Mesenchymal stem cell (in vitro differentiated cells and primary cell): Measurements from ENCODE around the gene GNL1.

ENCODE experiments used
- DNase-seq: peaks from one replicate; pipeline ENCODE4 v3.0.0-alpha.2; 2013
- H2AFZ ChIP-seq: one replicate; pipeline ENCODE4 v1.6.1; 2013; ENCODE audit warnings: low read depth, mild to moderate bottlenecking, control low read depth, inconsistent platforms, low read length, moderate library complexity
- H2AK5ac ChIP-seq: 2 replicates; pipeline ENCODE4 v1.6.1; 2013; ENCODE audit warnings: low read length, moderate library complexity, mild to moderate bottlenecking, inconsistent platforms; ENCODE audit not compliant: severe bottlenecking
- H2BK120ac ChIP-seq: one replicate; pipeline ENCODE4 v1.6.1; 2013; ENCODE audit warnings: low read depth, mild to moderate bottlenecking, inconsistent platforms, low read length, moderate library complexity
- H2BK12ac ChIP-seq, 2 experiments: one replicate each; pipeline ENCODE4 v1.6.1; 2013; ENCODE audit warnings: inconsistent platforms in 2 of 2, low read length in 2 of 2, mild to moderate bottlenecking in 2 of 2, moderate library complexity in 2 of 2, control low read depth in 1 of 2
- H2BK15ac ChIP-seq: one replicate; pipeline ENCODE4 v1.6.1; 2013; ENCODE audit warnings: mild to moderate bottlenecking, low read depth, inconsistent platforms; ENCODE audit not compliant: poor library complexity, severe bottlenecking
- H2BK5ac ChIP-seq: 2 replicates; pipeline ENCODE4 v1.6.1; 2013; ENCODE audit warnings: low read depth, mild to moderate bottlenecking, low read length, control low read depth, inconsistent platforms; ENCODE audit not compliant: poor library complexity, severe bottlenecking
- H3K14ac ChIP-seq, 2 experiments: one replicate each; pipeline ENCODE4 v1.6.1; 2013; ENCODE audit warnings: inconsistent platforms in 2 of 2, low read length in 2 of 2, control low read depth in 1 of 2, mild to moderate bottlenecking in 1 of 2, moderate library complexity in 1 of 2
- H3K18ac ChIP-seq, 2 experiments: one replicate each; pipeline ENCODE4 v1.6.1; 2013; ENCODE audit warnings: inconsistent platforms in 2 of 2, low read length in 2 of 2, control low read depth in 1 of 2, low read depth in 1 of 2, mild to moderate bottlenecking in 1 of 2
- H3K23ac ChIP-seq, 2 experiments: one replicate each; pipeline ENCODE4 v1.6.1; 2013; ENCODE audit warnings: inconsistent platforms in 2 of 2, low read length in 2 of 2, mild to moderate bottlenecking in 2 of 2, moderate library complexity in 2 of 2, control low read depth in 1 of 2
- H3K27ac ChIP-seq: 2 replicates; pipeline ENCODE4 v1.5.1; 2013; ENCODE audit warnings: mild to moderate bottlenecking, moderate library complexity, low read length, control low read depth, inconsistent platforms; ENCODE audit not compliant: poor library complexity, severe bottlenecking
- H3K27me3 ChIP-seq, 2 experiments: 2 replicates each; pipeline versions ENCODE4 v1.6.1 to v1.7.0; 2013; ENCODE audit warnings: low read length in 2 of 2, mild to moderate bottlenecking in 2 of 2, moderate library complexity in 2 of 2, control low read depth in 1 of 2, inconsistent platforms in 1 of 2; ENCODE audit not compliant: control insufficient read depth in 1 of 2, insufficient read depth in 1 of 2
- H3K36me3 ChIP-seq, 2 experiments: 2 replicates each; pipeline versions ENCODE4 v1.6.1 to v1.7.0; 2013; ENCODE audit warnings: low read length in 2 of 2, control low read depth in 1 of 2, inconsistent platforms in 1 of 2, low read depth in 1 of 2, mild to moderate bottlenecking in 1 of 2; ENCODE audit not compliant: insufficient read depth in 2 of 2, control insufficient read depth in 1 of 2
- H3K4ac ChIP-seq, 2 experiments: one replicate each; pipeline ENCODE4 v1.6.1; 2013; ENCODE audit warnings: inconsistent platforms in 2 of 2, low read length in 2 of 2, mild to moderate bottlenecking in 2 of 2, moderate library complexity in 2 of 2, control low read depth in 1 of 2, low read depth in 1 of 2
- H3K4me1 ChIP-seq: 2 replicates; pipeline ENCODE4 v1.6.1; 2013; ENCODE audit warnings: low read depth, low read length, control low read depth; ENCODE audit not compliant: control insufficient read depth, insufficient read depth
- H3K4me2 ChIP-seq: 2 replicates; pipeline ENCODE4 v1.6.1; 2013; ENCODE audit warnings: low read length, mild to moderate bottlenecking, inconsistent platforms; ENCODE audit not compliant: poor library complexity, severe bottlenecking
- H3K4me3 ChIP-seq, 2 experiments: 2 replicates each; pipeline versions ENCODE4 v1.5.1 to v1.7.0; 2013; ENCODE audit warnings: low read length in 2 of 2, mild to moderate bottlenecking in 2 of 2, control low read depth in 1 of 2, low read depth in 1 of 2; ENCODE audit not compliant: insufficient read depth in 1 of 2
- H3K79me1 ChIP-seq: replicated peaks from 2 replicates; pipeline ENCODE4 v1.6.1; 2013; ENCODE audit warnings: mild to moderate bottlenecking, control low read depth, low read length, inconsistent platforms; ENCODE audit not compliant: poor library complexity, severe bottlenecking
- H3K9ac ChIP-seq: 2 replicates; pipeline ENCODE4 v1.7.0; 2013; ENCODE audit warnings: mild to moderate bottlenecking, low read length, moderate library complexity
- H3K9me3 ChIP-seq: 2 replicates; pipeline ENCODE4 v1.7.0; 2013; ENCODE audit warnings: mild to moderate bottlenecking, low read length; ENCODE audit not compliant: control insufficient read depth
- H4K8ac ChIP-seq: one replicate; pipeline ENCODE4 v1.6.1; 2013; ENCODE audit warnings: inconsistent platforms, mild to moderate bottlenecking, low read length, moderate library complexity
- H4K91ac ChIP-seq: one replicate; pipeline ENCODE4 v1.6.1; 2013; ENCODE audit warnings: mild to moderate bottlenecking, low read length, inconsistent platforms
- WGBS: methylation state at CpG from one replicate; pipeline ENCODE4 v1.1.7; 2013; ENCODE audit warnings: mixed read lengths; 5-methylcytosine and 5-hydroxymethylcytosine counted together
- small RNA-seq: library from polyadenylated mRNA; stranded (forward); fragments of <200 nt; extraction: miRNeasy Mini kit (QIAGEN cat#:217004); gene quantifications from one replicate; pipeline ENCODE3, GENCODE V24; 2013; ENCODE audit warnings: low read depth

GNL1 gene

DNA sequence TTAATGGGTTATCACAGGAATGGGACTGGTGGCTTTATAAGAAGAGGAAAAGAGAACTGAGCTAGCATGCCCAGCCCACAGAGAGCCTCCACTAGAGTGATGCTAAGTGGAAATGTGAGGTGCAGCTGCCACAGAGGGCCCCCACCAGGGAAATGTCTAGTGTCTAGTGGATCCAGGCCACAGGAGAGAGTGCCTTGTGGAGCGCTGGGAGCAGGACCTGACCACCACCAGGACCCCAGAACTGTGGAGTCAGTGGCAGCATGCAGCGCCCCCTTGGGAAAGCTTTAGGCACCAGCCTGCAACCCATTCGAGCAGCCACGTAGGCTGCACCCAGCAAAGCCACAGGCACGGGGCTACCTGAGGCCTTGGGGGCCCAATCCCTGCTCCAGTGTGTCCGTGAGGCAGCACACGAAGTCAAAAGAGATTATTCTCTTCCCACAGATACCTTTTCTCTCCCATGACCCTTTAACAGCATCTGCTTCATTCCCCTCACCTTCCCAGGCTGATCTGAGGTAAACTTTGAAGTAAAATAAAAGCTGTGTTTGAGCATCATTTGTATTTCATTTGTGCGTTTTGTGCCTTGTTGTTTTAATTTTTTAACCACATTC, 62.5 kb downstream of the GNL1 start:
- no peak overlapping the region for H3K23ac ChIP-seq
- no peak overlapping the region for H2BK120ac ChIP-seq
- H2BK15ac ChIP-seq = no peak overlapping the region
- no peaks in the 10 kb centered on the region for H3K27me3 ChIP-seq
- H3K9me3 ChIP-seq = no peaks in the 10 kb centered on the region
- H2AFZ ChIP-seq = no peak overlapping the region
- no peak overlapping the region for H3K14ac ChIP-seq
- H4K8ac ChIP-seq = no peak overlapping the region
- no peak overlapping the region for H3K4me3 ChIP-seq
- no peak overlapping the region for H3K9ac ChIP-seq
- H3K36me3 ChIP-seq = peaks cover 39 to 46% of the 10 kb centered on the region in 2 experiments
- DNase-seq = no peak
- no peak overlapping the region for H2BK5ac ChIP-seq
- no peak overlapping the region for H3K27ac ChIP-seq
- H4K91ac ChIP-seq = no peak overlapping the region
- peaks cover 20% of the 10 kb centered on the region for H3K79me1 ChIP-seq
- no peak overlapping the region for H2BK12ac ChIP-seq
- H3K4me2 ChIP-seq = no peak overlapping the region
- no peak overlapping the region for H3K4ac ChIP-seq
- 78% methylated on average over 7 of the region's 8 CpGs for WGBS
- H3K18ac ChIP-seq = no peak overlapping the region
- H3K4me1 ChIP-seq = peaks cover 11% of the 10 kb centered on the region
- H2AK5ac ChIP-seq = no peak overlapping the region

DNA sequence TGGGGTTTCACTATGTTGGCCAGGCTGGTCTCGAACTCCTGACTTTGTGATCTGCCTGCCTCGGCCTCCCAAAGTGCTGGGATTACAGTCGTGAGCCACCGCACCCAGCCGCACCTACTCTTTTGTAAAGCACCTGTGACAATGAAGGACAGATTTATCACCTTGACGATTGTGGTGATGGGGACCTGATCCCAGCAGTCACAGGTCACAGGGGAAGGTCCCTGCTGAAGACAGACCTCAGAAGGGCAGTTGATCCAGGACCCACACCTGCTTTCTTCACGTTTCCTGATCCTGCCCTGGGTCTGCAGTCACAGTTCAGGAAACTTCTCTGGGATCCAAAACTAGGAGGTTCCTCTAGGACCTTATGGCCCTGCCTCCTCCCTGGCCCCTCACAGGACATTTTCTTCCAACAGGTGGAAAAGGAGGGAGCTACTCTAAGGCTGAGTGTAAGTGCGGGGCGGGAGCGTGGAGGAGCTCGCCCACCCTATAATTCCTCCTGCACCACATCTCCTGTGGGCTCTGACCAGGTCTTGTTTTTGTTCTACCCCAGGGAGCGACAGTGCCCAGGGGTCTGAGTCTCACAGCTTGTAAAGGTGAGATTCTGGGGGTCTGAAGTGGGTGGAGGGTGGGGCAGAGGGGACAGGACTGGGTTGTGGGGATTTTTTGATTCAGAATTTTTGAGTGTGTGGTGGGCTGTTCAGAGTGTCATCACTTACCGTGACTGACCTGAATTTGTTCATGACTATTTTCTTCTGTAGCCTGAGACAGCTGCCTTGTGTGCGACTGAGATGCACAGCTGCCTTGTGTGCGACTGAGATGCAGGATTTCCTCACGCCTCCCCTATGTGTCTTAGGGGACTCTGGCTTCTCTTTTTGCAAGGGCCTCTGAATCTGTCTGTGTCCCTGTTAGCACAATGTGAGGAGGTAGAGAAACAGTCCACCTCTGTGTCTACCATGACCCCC, 64.0 kb downstream of the GNL1 start:
- H3K9me3 ChIP-seq = no peaks in the 10 kb centered on the region
- no peak overlapping the region for H4K91ac ChIP-seq
- H4K8ac ChIP-seq = no peak overlapping the region
- no peak overlapping the region for H3K4me3 ChIP-seq
- H3K14ac ChIP-seq = no peak overlapping the region
- peaks cover 20% of the 10 kb centered on the region for H3K79me1 ChIP-seq
- DNase-seq = no peak
- H3K4me2 ChIP-seq = no peak overlapping the region
- H3K36me3 ChIP-seq = peaks cover 39 to 46% of the 10 kb centered on the region in 2 experiments
- no peak overlapping the region for H2AFZ ChIP-seq
- no peak overlapping the region for H3K23ac ChIP-seq
- no peak overlapping the region for H2AK5ac ChIP-seq
- no peak overlapping the region for H2BK12ac ChIP-seq
- H3K9ac ChIP-seq = peak overlapping the region; percentile 30
- peaks cover 11% of the 10 kb centered on the region for H3K4me1 ChIP-seq
- H2BK15ac ChIP-seq = no peak overlapping the region
- no peak overlapping the region for H3K18ac ChIP-seq
- no peak overlapping the region for H2BK120ac ChIP-seq
- 97% methylated on average over 16 of the region's 16 CpGs for WGBS
- no peak overlapping the region for H3K27ac ChIP-seq
- H2BK5ac ChIP-seq = no peak overlapping the region
- H3K27me3 ChIP-seq = no peaks in the 10 kb centered on the region
- no peak overlapping the region for H3K4ac ChIP-seq

Small RNA genes lying within 50 kb of the gene (small RNA-seq; reads per million reads assigned to genes)
- gene MIR877 = 200 reads per million, percentile 94 among the genes with 10 or more reads in this experiment
